HG03439 (cell line): ENCODE results near the gene CEP78.
"Not testable (repeated sequence)": the region's sequence is repeated elsewhere in the genome, so short reads cannot be mapped to it uniquely, and the experiment has no call there.

Experiments
- ATAC-seq: cut with Tn5 transposase; IDR thresholded peaks from one replicate; pipeline ENCODE4 v1.9.1; 2021; ENCODE audit warnings: mild to moderate bottlenecking, moderate library complexity; ENCODE audit not compliant: unreplicated experiment

The CEP78 gene, protein sequence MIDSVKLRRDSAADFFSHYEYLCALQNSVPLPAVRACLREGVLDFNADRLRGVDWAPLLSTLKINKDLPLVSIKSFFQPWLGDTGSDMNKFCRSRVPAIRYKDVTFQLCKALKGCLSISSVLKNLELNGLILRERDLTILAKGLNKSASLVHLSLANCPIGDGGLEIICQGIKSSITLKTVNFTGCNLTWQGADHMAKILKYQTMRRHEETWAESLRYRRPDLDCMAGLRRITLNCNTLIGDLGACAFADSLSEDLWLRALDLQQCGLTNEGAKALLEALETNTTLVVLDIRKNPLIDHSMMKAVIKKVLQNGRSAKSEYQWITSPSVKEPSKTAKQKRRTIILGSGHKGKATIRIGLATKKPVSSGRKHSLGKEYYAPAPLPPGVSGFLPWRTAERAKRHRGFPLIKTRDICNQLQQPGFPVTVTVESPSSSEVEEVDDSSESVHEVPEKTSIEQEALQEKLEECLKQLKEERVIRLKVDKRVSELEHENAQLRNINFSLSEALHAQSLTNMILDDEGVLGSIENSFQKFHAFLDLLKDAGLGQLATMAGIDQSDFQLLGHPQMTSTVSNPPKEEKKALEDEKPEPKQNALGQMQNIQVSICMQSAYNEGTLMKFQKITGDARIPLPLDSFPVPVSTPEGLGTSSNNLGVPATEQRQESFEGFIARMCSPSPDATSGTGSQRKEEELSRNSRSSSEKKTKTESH

GRCh38 chr9:78235762-78236550 lies at the start of gene CEP78:
CEP78 (plus strand) TSS chr9:78236075; CDS start chr9:78236351, 276 bp downstream.
- ATAC-seq, result peak; percentile 98

DNA sequence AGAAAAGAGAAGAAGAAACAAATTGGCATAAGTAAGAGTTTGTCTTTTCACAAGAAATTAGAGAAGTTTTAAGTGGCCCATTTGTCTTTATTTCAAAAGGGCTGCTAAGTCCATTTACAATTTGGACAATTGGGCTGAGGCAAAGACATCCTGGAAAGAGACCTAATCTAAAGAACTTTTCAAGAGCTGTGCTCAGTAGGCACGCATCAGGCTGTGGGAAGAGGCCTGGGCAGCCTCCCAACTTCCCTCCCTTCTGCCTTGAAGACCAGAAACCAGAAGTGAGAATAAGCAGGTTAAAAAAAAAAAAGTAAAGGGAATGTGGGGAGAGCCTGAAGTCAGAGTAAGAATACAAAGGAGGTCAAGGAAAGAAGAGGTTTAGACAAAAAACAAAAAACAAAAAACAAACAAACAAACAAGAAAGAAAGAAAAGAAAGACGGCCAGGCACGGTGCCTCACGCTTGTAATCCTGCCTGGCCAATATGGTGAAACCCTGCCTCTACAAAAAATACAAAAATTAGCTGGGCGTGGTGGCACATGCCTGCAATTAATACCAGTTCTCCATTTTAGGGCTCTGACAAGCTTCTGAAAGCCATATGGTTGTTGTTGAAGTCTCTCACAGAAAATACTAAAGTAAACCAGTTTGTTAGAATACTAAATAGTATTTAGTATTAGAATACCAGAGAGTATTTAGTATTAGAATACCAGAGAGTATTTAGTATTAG lies 48.0 kb upstream of the CEP78 start:
- no peak for ATAC-seq

DNA sequence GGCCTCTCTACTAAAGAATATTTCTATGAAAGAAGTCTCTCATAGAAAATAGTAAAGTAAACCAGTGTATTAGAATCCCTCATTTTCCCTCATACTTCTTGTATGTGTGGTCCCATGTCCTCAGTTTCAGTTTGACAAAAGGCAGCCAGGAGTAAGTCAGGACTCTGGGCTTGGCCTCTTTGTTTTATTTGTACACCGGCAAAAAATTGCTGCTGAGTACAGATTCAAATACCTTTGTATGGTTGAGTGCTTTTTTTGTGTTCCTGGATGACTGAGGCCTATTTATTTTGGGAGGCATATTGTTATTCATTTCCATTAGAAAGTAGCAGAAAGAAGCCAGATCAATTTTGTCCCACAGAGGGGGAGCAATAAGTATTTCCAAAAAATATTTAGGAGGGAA lies 47.3 kb upstream of the CEP78 start:
- no peak for ATAC-seq

GRCh38 chr9:78189001-78189400 lies 46.9 kb upstream of the CEP78 start:
- ATAC-seq, result no peak

GRCh38 chr9:78189461-78189860 lies 46.4 kb upstream of the CEP78 start:
- no peak for ATAC-seq

DNA sequence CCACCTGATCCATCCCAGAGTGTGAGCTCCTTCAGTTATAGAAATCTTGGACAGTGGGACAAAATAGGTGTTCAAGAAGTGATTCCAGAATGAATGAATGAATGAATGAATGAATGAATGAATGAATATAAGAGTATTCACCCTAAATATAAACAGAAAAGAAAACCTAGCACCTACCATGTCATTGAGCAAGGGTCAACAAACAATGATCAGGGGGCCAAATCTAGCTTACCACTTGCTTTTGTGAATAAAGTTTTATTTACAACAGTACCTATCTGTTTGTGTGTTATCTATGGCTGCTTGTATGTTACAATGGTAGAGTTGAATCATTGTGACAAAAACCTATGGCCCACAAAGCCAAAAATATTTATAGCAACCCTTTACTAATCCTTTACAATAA lies 43.9 kb upstream of the CEP78 start:
- ATAC-seq, result no peak

DNA sequence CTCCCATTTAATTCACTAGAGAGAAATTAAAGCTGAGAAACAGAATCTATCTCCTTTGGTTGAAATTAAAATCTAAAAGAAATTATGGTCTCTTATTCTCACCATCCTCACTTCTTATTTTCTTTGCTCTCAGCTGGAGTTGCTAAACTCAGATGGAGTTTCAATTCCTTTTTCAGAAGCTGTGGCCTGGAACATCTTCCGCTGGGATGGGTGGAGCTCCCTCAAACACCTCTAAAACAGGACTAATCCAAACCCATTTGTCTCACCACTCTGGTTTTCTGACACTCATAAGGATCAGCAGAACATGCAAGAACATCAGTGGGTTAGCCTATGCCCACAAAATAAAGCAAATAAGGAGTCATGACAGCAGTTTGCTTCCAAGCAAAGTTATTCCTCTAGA lies 39.6 kb upstream of the CEP78 start:
- no peak for ATAC-seq

DNA sequence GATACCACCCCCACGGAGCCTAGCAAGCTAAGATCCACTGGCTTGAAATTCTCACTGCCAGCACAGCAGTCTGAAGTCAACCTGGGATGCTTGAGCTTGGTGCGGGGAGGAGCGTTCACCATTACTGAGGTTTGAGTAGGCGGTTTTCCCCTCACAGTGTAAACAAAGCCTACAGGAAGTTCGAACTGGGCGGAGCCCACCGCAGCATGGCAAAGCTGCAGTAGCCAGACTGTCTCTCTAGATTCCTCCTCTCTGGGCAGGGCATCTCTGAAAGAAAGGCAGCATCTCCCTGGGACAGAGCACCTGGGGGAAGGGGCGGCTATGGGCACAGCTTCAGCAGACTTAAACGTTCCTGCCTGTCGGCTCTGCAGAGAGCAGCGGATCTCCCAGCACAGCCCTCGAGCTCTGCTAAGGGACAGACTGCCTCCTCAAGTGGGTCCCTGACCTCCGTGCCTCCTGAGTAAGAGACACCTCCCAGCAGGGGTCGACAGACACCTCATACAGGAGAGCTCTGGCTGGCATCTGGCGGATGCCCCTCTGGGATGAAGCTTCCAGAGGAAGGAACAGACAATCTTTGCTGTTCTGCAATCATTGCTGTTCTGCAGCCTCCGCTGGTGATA lies 34.6 kb upstream of the CEP78 start:
- ATAC-seq, result not testable (repeated sequence)

DNA sequence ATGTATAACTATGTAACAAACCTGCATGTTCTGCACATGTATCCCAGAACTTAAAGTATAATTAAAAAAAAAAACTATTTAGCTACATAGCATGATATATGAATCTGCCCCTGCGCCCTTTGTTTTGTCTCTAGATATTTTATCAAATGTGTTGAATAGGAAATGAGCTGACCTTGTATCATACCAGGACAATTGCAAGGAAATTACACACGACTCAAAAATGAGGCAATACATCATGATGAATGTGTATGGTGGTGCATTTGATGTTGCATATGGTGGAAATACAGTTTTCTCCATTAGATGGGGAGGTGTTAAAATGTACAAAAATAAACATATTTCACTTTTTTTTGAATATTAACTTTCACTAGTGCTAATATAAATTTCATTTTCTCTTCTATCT lies 28.6 kb upstream of the CEP78 start:
- no peak for ATAC-seq

GRCh38 chr9:78207901-78208300 lies 28.0 kb upstream of the CEP78 start:
- no peak for ATAC-seq

DNA sequence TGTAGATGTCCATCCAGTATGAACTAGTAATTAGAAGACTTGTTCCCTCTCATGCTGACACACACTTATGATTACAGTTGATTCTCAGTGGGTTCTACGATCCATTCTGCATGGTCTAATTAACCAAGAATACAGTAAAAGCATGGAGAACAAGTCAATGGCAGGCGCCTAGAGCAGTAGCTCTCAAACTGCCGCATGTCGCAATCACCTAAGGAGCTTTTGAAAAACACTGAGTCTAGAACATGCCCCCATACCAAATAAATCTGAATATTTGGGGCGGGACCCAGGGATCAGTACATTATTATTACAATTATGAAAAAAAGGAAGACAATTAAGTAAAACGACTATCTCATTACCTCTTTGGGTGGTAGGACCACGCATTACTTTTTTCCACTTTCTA lies 26.7 kb upstream of the CEP78 start:
- no peak for ATAC-seq

DNA sequence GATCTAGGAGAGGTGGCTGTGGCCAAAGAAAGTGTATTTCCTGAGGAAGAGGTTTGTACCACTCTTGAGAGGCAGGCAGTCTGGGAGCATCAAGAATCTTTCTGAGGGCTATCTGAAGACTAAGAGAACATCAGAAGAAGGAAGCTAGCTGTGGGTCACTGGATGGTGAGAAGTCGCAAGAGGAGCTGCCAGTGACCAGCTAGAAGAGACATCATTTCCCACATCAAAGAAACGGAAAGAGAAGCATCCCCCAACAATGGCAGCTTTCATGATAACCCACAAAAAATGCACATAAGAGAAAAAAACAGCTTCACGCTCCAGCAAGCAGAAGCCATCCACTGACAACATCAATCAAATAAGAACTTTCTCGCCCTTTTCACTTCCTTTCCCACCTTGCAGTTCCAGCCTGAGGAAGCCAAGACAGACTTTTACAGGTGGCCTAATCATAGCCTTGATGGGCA lies 25.0 kb upstream of the CEP78 start:
- ATAC-seq, result no peak

DNA sequence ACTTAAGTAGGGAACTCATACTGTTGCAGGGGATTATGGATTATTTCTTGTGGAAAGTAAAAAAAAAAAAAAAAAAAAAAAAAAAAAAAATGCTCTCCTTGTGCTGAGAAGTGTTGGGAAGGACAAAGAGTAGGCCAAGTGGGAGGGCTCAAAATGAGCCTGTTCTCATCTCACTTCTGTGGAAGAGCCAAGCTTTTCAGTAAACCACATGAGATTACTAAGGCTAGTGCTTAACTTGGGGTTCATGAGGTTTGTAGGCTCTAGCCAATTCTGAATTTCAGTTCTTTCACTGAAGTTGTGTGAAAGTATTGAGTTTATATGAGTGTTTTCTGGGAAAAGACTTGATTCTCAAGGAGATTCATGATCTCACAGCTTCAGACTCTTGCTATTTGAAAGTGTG lies 23.0 kb upstream of the CEP78 start:
- ATAC-seq, result no peak

GRCh38 chr9:78213712-78214111 lies 22.2 kb upstream of the CEP78 start:
- no peak for ATAC-seq

GRCh38 chr9:78214492-78214891 lies 21.4 kb upstream of the CEP78 start:
- ATAC-seq, result no peak

GRCh38 chr9:78215706-78216105 lies 20.2 kb upstream of the CEP78 start:
- ATAC-seq, result no peak

GRCh38 chr9:78218890-78219289 lies 17.0 kb upstream of the CEP78 start:
- no peak for ATAC-seq

DNA sequence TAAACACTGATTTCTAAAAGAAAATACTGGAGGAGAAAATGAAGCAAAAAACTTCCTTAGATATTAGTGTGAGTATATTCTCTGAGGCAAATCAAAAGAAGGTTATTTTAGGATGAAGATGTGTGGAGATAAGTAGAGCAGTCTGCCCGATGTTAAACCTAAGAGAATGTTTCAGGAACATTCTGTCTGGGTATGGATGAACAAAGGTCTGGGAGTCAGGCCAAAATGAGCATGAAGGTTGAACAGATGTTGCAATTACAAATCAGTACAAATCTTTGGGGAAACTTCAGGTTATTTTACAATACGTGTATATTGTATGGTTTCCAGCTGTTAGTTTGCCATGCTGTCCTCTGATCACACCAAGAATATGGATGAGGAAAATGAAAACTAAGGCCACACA lies 14.4 kb upstream of the CEP78 start:
- ATAC-seq, result no peak

DNA sequence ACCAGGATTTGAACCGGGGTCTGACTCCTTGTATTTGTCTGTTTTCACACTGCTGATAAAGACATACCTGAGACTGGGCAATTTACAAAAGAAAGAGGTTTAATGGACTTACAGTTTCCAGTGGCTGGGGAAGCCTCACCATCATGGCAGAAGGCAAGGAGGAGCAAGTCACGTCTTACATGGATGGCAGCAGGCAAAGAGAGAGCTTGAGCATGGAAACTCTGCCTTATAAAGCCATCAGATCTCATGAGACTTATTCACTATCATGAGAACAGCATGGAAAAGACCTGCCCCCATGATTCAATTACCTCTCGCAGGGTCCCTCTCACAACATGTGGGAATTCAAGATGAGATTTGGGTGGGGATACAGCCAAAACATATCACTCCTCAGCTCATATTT lies 14.0 kb upstream of the CEP78 start:
- not testable (repeated sequence) for ATAC-seq

DNA sequence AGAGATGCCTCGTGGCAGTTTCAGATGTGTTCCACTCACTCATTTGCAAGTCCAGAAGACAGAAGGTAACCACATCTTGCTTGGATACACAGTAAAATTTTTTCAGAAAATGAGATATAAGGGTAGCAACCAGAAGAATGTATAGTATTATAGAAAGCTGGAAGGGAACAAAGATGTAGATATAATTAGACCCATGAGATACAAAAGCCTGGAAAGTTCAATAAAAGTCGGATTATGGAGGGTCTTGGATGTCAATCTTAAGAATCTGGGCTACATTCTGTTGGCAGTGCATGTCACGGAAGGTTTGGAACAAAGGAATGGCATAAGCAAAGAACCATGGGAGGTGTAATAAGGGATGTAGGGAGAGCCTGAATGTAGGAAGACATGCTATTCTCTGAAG lies 5.1 kb upstream of the CEP78 start:
- ATAC-seq, result no peak
